Keratinocyte (primary cell): Measurements from ENCODE around the gene BASP1. TPM values are rescaled to one million over a fixed set of nuclear protein-coding genes. Genes with fewer than 3 reads are reported as not detected.
A peak's percentile ranks its signal among the peaks of the same experiment; 100 is the strongest.

Experiments
- DNase-seq: peaks from one replicate; pipeline ENCODE4 v3.0.0-alpha.2; 2011; ENCODE audit warnings: low read depth, missing footprints, low spot score
- FAIRE-seq: peaks from 2 replicates; lab custom pipeline; 2011; peaks lifted over from hg19 to GRCh38; lab: Jason Lieb, UNC
- H2AFZ ChIP-seq: 2 replicates; pipeline ENCODE4 v1.6.0; 2012; ENCODE audit warnings: low read length, control low read depth, inconsistent platforms; ENCODE audit not compliant: control insufficient read depth
- H3K27ac ChIP-seq: 2 replicates; pipeline ENCODE4 v1.5.1; 2011; ENCODE audit warnings: low read length; ENCODE audit not compliant: control insufficient read depth, insufficient read depth
- H3K27me3 ChIP-seq: 3 replicates; pipeline ENCODE4 v1.6.0; 2011; ENCODE audit warnings: low read length; ENCODE audit not compliant: control insufficient read depth, insufficient read depth; ENCODE audit errors: extremely low read depth
- H3K36me3 ChIP-seq, 2 experiments: 2 replicates in 1 of 2; 3 replicates in 1 of 2; pipeline ENCODE4 v1.5.1; 2011; ENCODE audit warnings: low read length in 2 of 2, mild to moderate bottlenecking in 1 of 2; ENCODE audit not compliant: control insufficient read depth in 2 of 2, insufficient read depth in 2 of 2; ENCODE audit errors: extremely low read depth in 1 of 2
- H3K4me1 ChIP-seq: 3 replicates; pipeline ENCODE4 v1.5.1; 2011; ENCODE audit warnings: low read length; ENCODE audit not compliant: control insufficient read depth, insufficient read depth; ENCODE audit errors: extremely low read depth
- H3K4me2 ChIP-seq: 3 replicates; pipeline ENCODE4 v1.6.0; 2011; ENCODE audit warnings: low read depth, low read length; ENCODE audit not compliant: control insufficient read depth, insufficient read depth; ENCODE audit errors: extremely low read depth
- H3K4me3 ChIP-seq, 3 experiments: fragments of 200-600 bp in 1 of 3; sonication (generic) in 1 of 3; 2 replicates in 2 of 3; 3 replicates in 1 of 3; pipeline ENCODE4 v1.5.1; 2011 to 2016; ENCODE audit warnings: low read length in 3 of 3, mild to moderate bottlenecking in 3 of 3, control low read depth in 2 of 3, inconsistent platforms in 1 of 3, low read depth in 1 of 3, mixed read lengths in 1 of 3, mixed run types in 1 of 3, moderate library complexity in 1 of 3; ENCODE audit not compliant: control insufficient read depth in 2 of 3, insufficient read depth in 2 of 3; ENCODE audit errors: extremely low read depth in 1 of 3
- H3K79me2 ChIP-seq: 2 replicates; pipeline ENCODE4 v1.6.0; 2012; ENCODE audit warnings: low read length; ENCODE audit not compliant: control insufficient read depth, insufficient read depth
- H3K9ac ChIP-seq: 3 replicates; pipeline ENCODE4 v1.6.0; 2011; ENCODE audit warnings: low read length; ENCODE audit not compliant: control insufficient read depth, insufficient read depth; ENCODE audit errors: extremely low read depth
- H3K9me1 ChIP-seq: 3 replicates; pipeline ENCODE4 v1.6.0; 2011; ENCODE audit warnings: low read length; ENCODE audit not compliant: control insufficient read depth, insufficient read depth; ENCODE audit errors: extremely low read depth
- H3K9me3 ChIP-seq: 2 replicates; pipeline ENCODE4 v1.5.1; 2012; ENCODE audit warnings: low read depth, low read length; ENCODE audit not compliant: control insufficient read depth
- H4K20me1 ChIP-seq: 3 replicates; pipeline ENCODE4 v1.6.0; 2011; ENCODE audit warnings: low read length; ENCODE audit not compliant: control insufficient read depth, insufficient read depth; ENCODE audit errors: extremely low read depth
- CTCF ChIP-seq, 3 experiments: IDR thresholded peaks in 1 of 3; conservative IDR thresholded peaks in 1 of 3; optimal IDR thresholded peaks in 1 of 3; 2 replicates in 2 of 3; 3 replicates in 1 of 3; pipeline versions ENCODE3 to v1.5.1; 2011; ENCODE audit warnings: low read length in 3 of 3, mild to moderate bottlenecking in 3 of 3, moderate library complexity in 2 of 3, control low read depth in 1 of 3, inconsistent platforms in 1 of 3; ENCODE audit not compliant: insufficient read depth in 2 of 3; ENCODE audit errors: extremely low read depth in 1 of 3
- EZH2 ChIP-seq: IDR thresholded peaks from one replicate; pipeline ENCODE4 v1.6.1; 2012; ENCODE audit warnings: inconsistent platforms, mild to moderate bottlenecking, low read length, moderate library complexity
- dilution Hi-C: fragments of 300-500 bp; cut with MboI; formaldehyde crosslinking; loops from one replicate; pipeline ENCODE4 v1.7.0; 2020; ENCODE audit warnings: low sequenced_read_pairs; ENCODE audit not compliant: extremely low pct_ligation_motif_present
- polyA plus RNA-seq, 5 experiments: library from polyadenylated mRNA; depleted of rRNA in 3 of 5; stranded (reverse) in 3 of 5; stranded (forward) in 1 of 5; unstranded in 1 of 5; fragments of >200 nt; gene quantifications; 1 replicate in 1 of 5; 2 replicates in 3 of 5; 3 replicates in 1 of 5; pipeline versions ENCODE4 v1.2.1 to v1.2.3, GENCODE V29; 2011 to 2012; ENCODE audit warnings: missing spikeins in 2 of 5, low read depth in 1 of 5, low replicate concordance in 1 of 5

The BASP1 gene
- polyA plus RNA-seq, 1 donor (not counting 4 experiments of a cell fraction or from before 2014, with no cell fraction given): 127 TPM

GRCh38 chr5:17187786-17188170, 29.7 kb upstream of the BASP1 start:
- TF ChIP-seq CTCF (optimal IDR thresholded peaks at IDR 0.05 in 1 of 3, IDR thresholded peaks at IDR 0.05 in 1 of 3, conservative IDR thresholded peaks at IDR 0.05 in 1 of 3; ENCODE audit: extremely low read depth in 1 of 3, insufficient read depth in 2 of 3, low read length in 3 of 3): no peak
- no peak for TF ChIP-seq EZH2
- DNase-seq (no peak), FAIRE-seq (no peak)
- H3K9me3 ChIP-seq: no peaks in the 10 kb centered on the region
- no peaks in the 10 kb centered on the region for H3K36me3 ChIP-seq
- no peak overlapping the region for H3K9ac ChIP-seq
- peak overlapping the region; percentile 28 for H2AFZ ChIP-seq
- H3K27me3 ChIP-seq: no peaks in the 10 kb centered on the region
- H4K20me1 ChIP-seq: no peaks in the 10 kb centered on the region
- H3K79me2 ChIP-seq: peaks cover 2% of the 10 kb centered on the region
- dilution Hi-C loops: no loop called here
- no peak overlapping the region for H3K4me3 ChIP-seq
- H3K9me1 ChIP-seq: no peaks in the 10 kb centered on the region
- H3K4me1 ChIP-seq: peaks cover 38% of the 10 kb centered on the region
- H3K27ac ChIP-seq: peak overlapping the region; percentile 16
- peak overlapping the region; percentile 38 for H3K4me2 ChIP-seq

- H3K9me1 ChIP-seq: no peaks in the 10 kb centered on the region
- no peaks in the 10 kb centered on the region for H3K36me3 ChIP-seq
- H3K79me2 ChIP-seq: peaks cover 2% of the 10 kb centered on the region
- TF ChIP-seq EZH2 (no peak), CTCF (optimal IDR thresholded peaks at IDR 0.05 in 1 of 3, IDR thresholded peaks at IDR 0.05 in 1 of 3, conservative IDR thresholded peaks at IDR 0.05 in 1 of 3; ENCODE audit: extremely low read depth in 1 of 3, insufficient read depth in 2 of 3, low read length in 3 of 3) (peak; percentile 75 to 88 (median 82))
- peak; percentile 45 for DNase-seq
- H3K27me3 ChIP-seq: no peaks in the 10 kb centered on the region
- dilution Hi-C loops: loop anchor here (10.0 kb wide), 1 partner anchor 395 kb away; no protein-coding TSS in a partner anchor
- peak overlapping the region; percentile 64 for H2AFZ ChIP-seq
- no peak overlapping the region for H3K9ac ChIP-seq
- H4K20me1 ChIP-seq: no peaks in the 10 kb centered on the region
- H3K4me2 ChIP-seq: peak overlapping the region; percentile 50
- peak; percentile 32 for FAIRE-seq
- peaks cover 38% of the 10 kb centered on the region for H3K4me1 ChIP-seq
- H3K9me3 ChIP-seq: no peaks in the 10 kb centered on the region
- H3K4me3 ChIP-seq: no peak overlapping the region
- no peak overlapping the region for H3K27ac ChIP-seq
These were observed 27.9 kb upstream of the BASP1 start for GRCh38 chr5:17189381-17190036.
